Natural killer cell (primary cell): ENCODE data around the gene DSCAML1. TPM values are rescaled to one million over a fixed set of nuclear protein-coding genes. Genes with fewer than 3 reads are reported as not detected.

Experiments used
- ATAC-seq, 3 donors: fragments of 150-1000 bp in 2 of 3; fragments of 200-7000 bp in 1 of 3; cut with Tn5 transposase; 1 replicate in 1 of 3; 2 replicates in 2 of 3; pipeline ENCODE4 v1.10.0; 2021; ENCODE audit warnings: mild to moderate bottlenecking in 2 of 3, moderate library complexity in 2 of 3
- DNase-seq, 2 donors: peaks; one replicate each; pipeline versions ENCODE4 v3.0.0 to v3.0.0-alpha.2; 2013 to 2021; ENCODE audit warnings: mixed read lengths in 1 of 2
- H3K27ac ChIP-seq: one replicate; pipeline ENCODE4 v1.5.1; 2013; ENCODE audit warnings: mild to moderate bottlenecking, low read length
- H3K27me3 ChIP-seq: one replicate; pipeline ENCODE4 v1.6.1; 2013; ENCODE audit warnings: low read length; ENCODE audit not compliant: control insufficient read depth, insufficient read depth
- H3K36me3 ChIP-seq: one replicate; pipeline ENCODE4 v1.6.1; 2013; ENCODE audit warnings: low read length; ENCODE audit not compliant: control insufficient read depth, insufficient read depth
- H3K4me1 ChIP-seq: one replicate; pipeline ENCODE4 v1.6.1; 2013; ENCODE audit warnings: low read length; ENCODE audit not compliant: control insufficient read depth, insufficient read depth
- H3K4me3 ChIP-seq: one replicate; pipeline ENCODE4 v1.5.1; 2013; ENCODE audit warnings: low read length
- H3K9me3 ChIP-seq: one replicate; pipeline ENCODE4 v1.6.1; 2013; ENCODE audit warnings: low read length; ENCODE audit not compliant: control insufficient read depth, insufficient read depth
- H3K27ac Mint-ChIP-seq, 2 donors: one replicate each; pipeline ENCODE4 v1.8.0; 2022; ENCODE audit warnings: mild to moderate bottlenecking in 2 of 2, mixed read lengths in 2 of 2, moderate library complexity in 1 of 2
- H3K27me3 Mint-ChIP-seq, 2 donors: one replicate each; pipeline ENCODE4 v1.8.0; 2022; ENCODE audit warnings: low read depth in 2 of 2, mixed read lengths in 2 of 2
- H3K36me3 Mint-ChIP-seq: one replicate; pipeline ENCODE4 v1.8.0; 2022; ENCODE audit warnings: mixed read lengths
- H3K4me1 Mint-ChIP-seq, 2 donors: one replicate each; pipeline ENCODE4 v1.8.0; 2022; ENCODE audit warnings: mixed read lengths in 2 of 2
- H3K4me3 Mint-ChIP-seq: one replicate; pipeline ENCODE4 v1.8.0; 2022; ENCODE audit warnings: mild to moderate bottlenecking, moderate library complexity, mixed read lengths
- H3K9me3 Mint-ChIP-seq, 2 donors: one replicate each; pipeline ENCODE4 v1.8.0; 2022; ENCODE audit warnings: mixed read lengths in 2 of 2
- WGBS: methylation state at CpG from one replicate; pipeline ENCODE4 v1.1.7; 2013; ENCODE audit warnings: missing lambda C conversion rate; ENCODE audit not compliant: insufficient coverage; 5-methylcytosine and 5-hydroxymethylcytosine counted together
- intact Hi-C: fragments of 100-400 bp; cut with micrococcal nuclease; formaldehyde crosslinking; loops from one replicate; pipeline ENCODE4 v1.14.2; 2022
- total RNA-seq, 4 donors: library from RNA; stranded (reverse); fragments of 120-200 nt in 1 of 4; gene quantifications; one replicate each; pipeline versions ENCODE4 v1.2.3 to v1.2.4, GENCODE V29; 2013 to 2022
- TF ChIP-seq, protein P1 (sequence below): fragments of 200-600 bp; IDR thresholded peaks from one replicate; pipeline ENCODE4 v1.8.0; 2022; ENCODE audit warnings: antibody characterized with exemption

Gene DSCAML1
- total RNA-seq, 3 donors from 2014 or later (not counting 1 experiment from before 2014, with no cell fraction given) = 0.66 TPM; not detected in 2

GRCh38 chr11:117574551-117574950 is 222.5 kb downstream of the DSCAML1 start:
- H3K27ac Mint-ChIP-seq = no peak overlapping the region
- Histone ChIP-seq H3K27me3 (no peaks in the 10 kb centered on the region), H3K27ac (no peak overlapping the region), H3K9me3 (no peaks in the 10 kb centered on the region), H3K4me3 (no peak overlapping the region), H3K4me1 (no peaks in the 10 kb centered on the region), H3K36me3 (no peaks in the 10 kb centered on the region)
- intact Hi-C loops = no loop called here
- H3K27me3 Mint-ChIP-seq = peaks cover 5 to 8% of the 10 kb centered on the region in 2 donors
- H3K9me3 Mint-ChIP-seq = no peaks in the 10 kb centered on the region
- TF ChIP-seq, protein P1, sequence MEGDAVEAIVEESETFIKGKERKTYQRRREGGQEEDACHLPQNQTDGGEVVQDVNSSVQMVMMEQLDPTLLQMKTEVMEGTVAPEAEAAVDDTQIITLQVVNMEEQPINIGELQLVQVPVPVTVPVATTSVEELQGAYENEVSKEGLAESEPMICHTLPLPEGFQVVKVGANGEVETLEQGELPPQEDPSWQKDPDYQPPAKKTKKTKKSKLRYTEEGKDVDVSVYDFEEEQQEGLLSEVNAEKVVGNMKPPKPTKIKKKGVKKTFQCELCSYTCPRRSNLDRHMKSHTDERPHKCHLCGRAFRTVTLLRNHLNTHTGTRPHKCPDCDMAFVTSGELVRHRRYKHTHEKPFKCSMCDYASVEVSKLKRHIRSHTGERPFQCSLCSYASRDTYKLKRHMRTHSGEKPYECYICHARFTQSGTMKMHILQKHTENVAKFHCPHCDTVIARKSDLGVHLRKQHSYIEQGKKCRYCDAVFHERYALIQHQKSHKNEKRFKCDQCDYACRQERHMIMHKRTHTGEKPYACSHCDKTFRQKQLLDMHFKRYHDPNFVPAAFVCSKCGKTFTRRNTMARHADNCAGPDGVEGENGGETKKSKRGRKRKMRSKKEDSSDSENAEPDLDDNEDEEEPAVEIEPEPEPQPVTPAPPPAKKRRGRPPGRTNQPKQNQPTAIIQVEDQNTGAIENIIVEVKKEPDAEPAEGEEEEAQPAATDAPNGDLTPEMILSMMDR = no peak
- no peaks in the 10 kb centered on the region for H3K4me1 Mint-ChIP-seq
- DNase-seq (no peak), ATAC-seq (no peak)
- H3K36me3 Mint-ChIP-seq = no peaks in the 10 kb centered on the region
- H3K4me3 Mint-ChIP-seq = no peak overlapping the region
- WGBS = 88% methylated on average over 3 of the region's 3 CpGs

DNA sequence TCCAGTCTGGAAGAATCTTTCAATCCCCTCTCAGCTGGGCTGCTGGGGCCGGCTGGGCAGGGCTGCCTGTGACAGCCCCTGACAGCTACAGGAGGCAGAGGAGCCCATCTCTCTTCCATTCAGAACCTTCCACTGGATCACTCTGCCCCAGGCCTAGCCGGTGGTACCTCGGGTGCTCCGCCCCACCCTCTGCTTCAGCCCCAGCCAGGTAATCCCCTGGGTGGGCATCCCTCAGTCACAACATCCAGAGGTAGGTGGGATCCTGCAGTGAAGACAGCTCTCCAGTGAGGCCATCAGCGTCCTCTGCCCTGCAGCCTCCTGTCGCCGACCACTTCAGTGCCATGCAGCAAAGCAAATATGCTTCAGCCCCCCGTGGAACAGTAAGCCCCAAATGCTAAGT is 223.7 kb downstream of the DSCAML1 start:
- H3K36me3 ChIP-seq = no peaks in the 10 kb centered on the region
- H3K4me3 ChIP-seq = no peak overlapping the region
- DNase-seq (no peak), ATAC-seq (no peak)
- intact Hi-C loops = no loop called here
- TF ChIP-seq, protein P1 = no peak
- H3K27ac ChIP-seq = no peak overlapping the region
- Mint-ChIP-seq H3K36me3 (no peaks in the 10 kb centered on the region), H3K27ac (no peak overlapping the region), H3K4me3 (no peak overlapping the region), H3K9me3 (no peaks in the 10 kb centered on the region), H3K27me3 (peaks cover 3 to 7% of the 10 kb centered on the region in 2 donors), H3K4me1 (no peaks in the 10 kb centered on the region)
- 86% methylated on average over 8 of the region's 8 CpGs for WGBS
- no peaks in the 10 kb centered on the region for H3K27me3 ChIP-seq
- H3K4me1 ChIP-seq = no peaks in the 10 kb centered on the region
- H3K9me3 ChIP-seq = no peaks in the 10 kb centered on the region

GRCh38 chr11:117572671-117573070 is 224.3 kb downstream of the DSCAML1 start:
- 90% methylated on average over 5 of the region's 5 CpGs for WGBS

GRCh38 chr11:117572129-117572528 is 224.9 kb downstream of the DSCAML1 start:
- Mint-ChIP-seq H3K27ac (no peak overlapping the region), H3K27me3 (peaks cover 3 to 7% of the 10 kb centered on the region in 2 donors), H3K4me1 (no peaks in the 10 kb centered on the region), H3K4me3 (no peak overlapping the region), H3K36me3 (no peaks in the 10 kb centered on the region), H3K9me3 (no peaks in the 10 kb centered on the region)
- H3K9me3 ChIP-seq = no peaks in the 10 kb centered on the region
- DNase-seq (no peak), ATAC-seq (no peak)
- WGBS = 28% methylated on average over 5 of the region's 5 CpGs
- TF ChIP-seq, protein P1 = no peak
- intact Hi-C loops = no loop called here
- no peak overlapping the region for H3K27ac ChIP-seq
- no peaks in the 10 kb centered on the region for H3K4me1 ChIP-seq
- no peaks in the 10 kb centered on the region for H3K27me3 ChIP-seq
- no peaks in the 10 kb centered on the region for H3K36me3 ChIP-seq
- H3K4me3 ChIP-seq = no peak overlapping the region

More at GRCh38 chr11:117572671-117573070, 224.3 kb downstream of the DSCAML1 start:
- H3K4me1 ChIP-seq = no peaks in the 10 kb centered on the region
- H3K36me3 Mint-ChIP-seq = no peaks in the 10 kb centered on the region
- TF ChIP-seq, protein P1 = no peak
- no peak for ATAC-seq
- no peaks in the 10 kb centered on the region for H3K4me1 Mint-ChIP-seq
- peaks cover 3 to 7% of the 10 kb centered on the region in 2 donors for H3K27me3 Mint-ChIP-seq
- H3K27me3 ChIP-seq = no peaks in the 10 kb centered on the region
- H3K9me3 ChIP-seq = no peaks in the 10 kb centered on the region
- intact Hi-C loops = no loop called here
- H3K27ac ChIP-seq = no peak overlapping the region
- H3K9me3 Mint-ChIP-seq = no peaks in the 10 kb centered on the region
- no peak overlapping the region for H3K4me3 ChIP-seq
- H3K4me3 Mint-ChIP-seq = no peak overlapping the region
- DNase-seq = no peak
- H3K36me3 ChIP-seq = no peaks in the 10 kb centered on the region
- no peak overlapping the region for H3K27ac Mint-ChIP-seq
